Measurements from ENCODE around the gene RPS15.

DNA sequence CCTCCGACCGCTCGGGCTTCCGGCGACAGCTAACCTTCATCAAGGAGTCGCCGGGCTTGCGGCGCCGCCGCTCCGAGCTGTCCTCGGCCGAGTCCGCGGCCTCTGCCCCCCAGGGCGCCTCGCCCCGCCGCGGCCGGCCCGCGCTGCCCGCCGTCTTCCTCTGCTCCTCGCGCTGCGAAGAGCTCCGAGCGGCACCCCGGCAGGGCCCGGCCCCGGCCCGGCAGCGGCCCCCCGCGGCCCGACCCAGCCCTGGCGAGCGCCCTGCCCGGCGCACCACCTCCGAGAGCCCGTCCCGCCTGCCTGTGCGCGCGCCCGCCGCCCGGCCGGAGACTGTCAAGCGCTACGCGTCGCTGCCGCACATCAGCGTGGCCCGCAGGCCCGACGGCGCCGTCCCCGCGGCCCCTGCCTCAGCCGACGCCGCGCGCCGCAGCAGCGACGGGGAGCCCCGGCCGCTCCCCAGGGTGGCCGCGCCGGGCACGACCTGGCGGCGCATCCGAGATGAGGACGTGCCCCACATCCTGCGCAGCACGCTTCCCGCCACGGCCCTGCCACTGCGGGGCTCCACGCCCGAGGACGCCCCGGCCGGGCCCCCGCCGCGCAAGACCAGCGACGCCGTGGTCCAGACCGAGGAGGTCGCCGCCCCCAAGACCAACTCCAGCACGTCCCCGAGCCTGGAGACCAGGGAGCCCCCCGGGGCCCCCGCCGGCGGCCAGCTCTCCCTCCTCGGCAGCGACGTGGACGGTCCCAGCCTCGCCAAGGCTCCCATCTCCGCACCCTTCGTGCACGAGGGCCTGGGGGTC is 31.3 kb downstream of the RPS15 start:
- TF ChIP-seq, protein P1, sequence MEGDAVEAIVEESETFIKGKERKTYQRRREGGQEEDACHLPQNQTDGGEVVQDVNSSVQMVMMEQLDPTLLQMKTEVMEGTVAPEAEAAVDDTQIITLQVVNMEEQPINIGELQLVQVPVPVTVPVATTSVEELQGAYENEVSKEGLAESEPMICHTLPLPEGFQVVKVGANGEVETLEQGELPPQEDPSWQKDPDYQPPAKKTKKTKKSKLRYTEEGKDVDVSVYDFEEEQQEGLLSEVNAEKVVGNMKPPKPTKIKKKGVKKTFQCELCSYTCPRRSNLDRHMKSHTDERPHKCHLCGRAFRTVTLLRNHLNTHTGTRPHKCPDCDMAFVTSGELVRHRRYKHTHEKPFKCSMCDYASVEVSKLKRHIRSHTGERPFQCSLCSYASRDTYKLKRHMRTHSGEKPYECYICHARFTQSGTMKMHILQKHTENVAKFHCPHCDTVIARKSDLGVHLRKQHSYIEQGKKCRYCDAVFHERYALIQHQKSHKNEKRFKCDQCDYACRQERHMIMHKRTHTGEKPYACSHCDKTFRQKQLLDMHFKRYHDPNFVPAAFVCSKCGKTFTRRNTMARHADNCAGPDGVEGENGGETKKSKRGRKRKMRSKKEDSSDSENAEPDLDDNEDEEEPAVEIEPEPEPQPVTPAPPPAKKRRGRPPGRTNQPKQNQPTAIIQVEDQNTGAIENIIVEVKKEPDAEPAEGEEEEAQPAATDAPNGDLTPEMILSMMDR (conservative IDR thresholded peaks at IDR 0.05 in 1 of 2, IDR thresholded peaks at IDR 0.05 in 1 of 2; ENCODE audit: extremely low read depth in 1 of 2, insufficient read depth in 1 of 2, low read depth in 1 of 2, low read length in 2 of 2) = no peak
- TF ChIP-seq EZH2 (IDR thresholded peaks at IDR 0.05; ENCODE audit: borderline replicate concordance, low read length) = no peak
